HG02610 (cell line): ENCODE results near the gene MFSD2A.
"Not testable (repeated sequence)": the region's sequence is repeated elsewhere in the genome, so short reads cannot be mapped to it uniquely, and the experiment has no call there.

Experiments used
- ATAC-seq: cut with Tn5 transposase; IDR thresholded peaks from one replicate; pipeline ENCODE4 v1.9.1; 2021; ENCODE audit warnings: mild to moderate bottlenecking, moderate library complexity; ENCODE audit not compliant: unreplicated experiment

MFSD2A gene

GRCh38 chr1:39954870-39955546, at the start of gene MFSD2A:
TSS of gene MFSD2A (plus strand) at chr1:39955145. CDS start at chr1:39955293, 148 bp downstream.
- peak; percentile 69 for ATAC-seq

- ATAC-seq = no peak
Measured at GRCh38 chr1:39905172-39905571, 49.8 kb upstream of the MFSD2A start.

- peak; percentile 50 for ATAC-seq
Measured at GRCh38 chr1:39907528-39908453, 47.2 kb upstream of the MFSD2A start.

GRCh38 chr1:39908534-39908933, 46.4 kb upstream of the MFSD2A start:
- ATAC-seq = peak; percentile 64

- no peak for ATAC-seq
Measured at GRCh38 chr1:39910263-39910662, 44.7 kb upstream of the MFSD2A start.

- ATAC-seq = not testable (repeated sequence)
Measured at GRCh38 chr1:39913136-39913535, 41.8 kb upstream of the MFSD2A start.

- no peak for ATAC-seq
Measured at GRCh38 chr1:39915499-39916129, 39.3 kb upstream of the MFSD2A start.

GRCh38 chr1:39917825-39918224, 37.1 kb upstream of the MFSD2A start:
- no peak for ATAC-seq

- no peak for ATAC-seq
Measured at GRCh38 chr1:39919545-39919944, 35.4 kb upstream of the MFSD2A start.

GRCh38 chr1:39922251-39922688, 32.7 kb upstream of the MFSD2A start:
- no peak for ATAC-seq

GRCh38 chr1:39925721-39926342, 29.1 kb upstream of the MFSD2A start:
- ATAC-seq = no peak

- ATAC-seq = no peak
Measured at GRCh38 chr1:39926343-39926793, 28.6 kb upstream of the MFSD2A start.

GRCh38 chr1:39926820-39927219, 28.1 kb upstream of the MFSD2A start:
- ATAC-seq = no peak

- no peak for ATAC-seq
Measured at GRCh38 chr1:39927538-39927937, 27.4 kb upstream of the MFSD2A start.

- ATAC-seq = no peak
Measured at GRCh38 chr1:39928809-39929587, 25.9 kb upstream of the MFSD2A start.

- no peak for ATAC-seq
Measured at GRCh38 chr1:39933956-39934941, 20.7 kb upstream of the MFSD2A start.

GRCh38 chr1:39936724-39937491, 18.0 kb upstream of the MFSD2A start:
- no peak for ATAC-seq

- no peak for ATAC-seq
Measured at GRCh38 chr1:39938856-39939255, 16.1 kb upstream of the MFSD2A start.
